ENCODE measurements around the gene APOL1.

APOL1 gene

DNA sequence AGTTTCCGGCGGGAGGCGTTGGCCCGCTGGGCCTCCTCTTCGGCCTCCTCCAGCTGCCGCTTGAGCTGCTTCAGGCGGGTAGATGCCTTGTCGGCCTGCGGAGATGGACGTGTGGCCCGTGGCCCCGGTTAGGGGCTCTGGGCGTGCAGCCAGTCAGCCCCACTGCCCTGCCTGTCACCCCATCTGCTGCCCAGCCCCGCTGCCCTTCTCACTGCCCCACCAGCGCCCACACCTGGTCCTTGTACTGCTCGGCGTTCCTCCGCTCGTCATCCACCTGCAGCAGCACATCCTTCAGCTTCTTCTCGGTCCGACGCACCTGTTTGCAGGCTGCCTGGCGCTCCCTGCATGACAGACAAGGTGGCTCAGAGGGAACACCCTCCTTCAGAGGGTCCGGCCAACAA is 31.2 kb downstream of the APOL1 start:
- H3K36me3 ChIP-seq (ENCODE audit: insufficient read depth, low read length), result peaks cover 85% of the 10 kb centered on the region

DNA sequence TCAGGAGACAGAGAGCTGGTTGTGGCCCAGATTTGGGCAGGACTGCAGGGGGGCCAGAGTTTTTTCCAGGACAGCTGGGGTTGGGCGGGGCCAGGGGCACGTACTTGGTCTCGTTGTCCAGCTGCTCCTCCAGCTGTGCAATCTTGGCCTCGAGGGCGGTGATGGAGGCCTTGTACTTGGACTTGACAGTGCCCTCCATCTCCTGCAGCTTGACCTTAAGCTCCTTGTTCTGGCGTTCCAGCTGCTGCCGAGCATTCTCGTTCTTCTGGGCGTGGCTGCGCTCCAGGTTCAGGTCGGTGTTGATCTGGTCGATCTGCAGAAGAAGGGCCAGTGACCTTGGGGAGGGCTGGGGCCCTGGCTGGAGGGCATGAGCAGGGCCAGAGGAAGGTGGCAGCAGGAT is 32.1 kb downstream of the APOL1 start:
- no peaks in the 10 kb centered on the region; the same call in 1 of the 2 replicates for H3F3A ChIP-seq (ENCODE audit: insufficient read depth, low read length)
- no peaks in the 10 kb centered on the region for H3K79me2 ChIP-seq (ENCODE audit: insufficient read depth, low read length)
- H3K27ac ChIP-seq (ENCODE audit: low read depth, low read length, poor library complexity, severe bottlenecking), result no peak overlapping the region
- no peak overlapping the region for H3K4me3 ChIP-seq (ENCODE audit: low read depth, low read length, poor library complexity, severe bottlenecking)
- TF ChIP-seq CTCF (IDR thresholded peaks at IDR 0.05; ENCODE audit: low read length) (no peak), EZH2 (IDR thresholded peaks at IDR 0.05; ENCODE audit: borderline replicate concordance, low read length) (no peak)
- no peaks in the 10 kb centered on the region for H3K27me3 ChIP-seq (ENCODE audit: insufficient read depth, low read length)
- no peak overlapping the region for H2AFZ ChIP-seq (ENCODE audit: low read length)
- no peaks in the 10 kb centered on the region for H3K9me3 ChIP-seq (ENCODE audit: low read length)
- no peaks in the 10 kb centered on the region for H4K20me1 ChIP-seq (ENCODE audit: insufficient read depth, low read length)
- H3K9me2 ChIP-seq (ENCODE audit: low read depth, low read length), result no peaks in the 10 kb centered on the region
- no peak overlapping the region for H3K9ac ChIP-seq (ENCODE audit: low read length)
- H3K36me3 ChIP-seq (ENCODE audit: insufficient read depth, low read length), result peaks cover 93% of the 10 kb centered on the region
- no peaks in the 10 kb centered on the region for H3K4me1 ChIP-seq (ENCODE audit: insufficient read depth, low read length, severe bottlenecking)
- no peak overlapping the region for H3K4me2 ChIP-seq (ENCODE audit: low read length)

More for the DNA sequence above, 31.2 kb downstream of the APOL1 start:
- no peak overlapping the region for H3K9ac ChIP-seq (ENCODE audit: low read length)
- H4K20me1 ChIP-seq (ENCODE audit: insufficient read depth, low read length), result no peaks in the 10 kb centered on the region
- no peak overlapping the region for H3K27ac ChIP-seq (ENCODE audit: low read depth, low read length, poor library complexity, severe bottlenecking)
- H3K9me2 ChIP-seq (ENCODE audit: low read depth, low read length), result no peaks in the 10 kb centered on the region
- no peaks in the 10 kb centered on the region; the same call in 1 of the 2 replicates for H3F3A ChIP-seq (ENCODE audit: insufficient read depth, low read length)
- H2AFZ ChIP-seq (ENCODE audit: low read length), result no peak overlapping the region
- no peaks in the 10 kb centered on the region for H3K27me3 ChIP-seq (ENCODE audit: insufficient read depth, low read length)
- H3K4me1 ChIP-seq (ENCODE audit: insufficient read depth, low read length, severe bottlenecking), result no peaks in the 10 kb centered on the region
- no peak overlapping the region for H3K4me2 ChIP-seq (ENCODE audit: low read length)
- H3K4me3 ChIP-seq (ENCODE audit: low read depth, low read length, poor library complexity, severe bottlenecking), result no peak overlapping the region
- no peaks in the 10 kb centered on the region for H3K79me2 ChIP-seq (ENCODE audit: insufficient read depth, low read length)
- no peaks in the 10 kb centered on the region for H3K9me3 ChIP-seq (ENCODE audit: low read length)
- TF ChIP-seq EZH2 (IDR thresholded peaks at IDR 0.05; ENCODE audit: borderline replicate concordance, low read length) (no peak), CTCF (IDR thresholded peaks at IDR 0.05; ENCODE audit: low read length) (no peak)

DNA sequence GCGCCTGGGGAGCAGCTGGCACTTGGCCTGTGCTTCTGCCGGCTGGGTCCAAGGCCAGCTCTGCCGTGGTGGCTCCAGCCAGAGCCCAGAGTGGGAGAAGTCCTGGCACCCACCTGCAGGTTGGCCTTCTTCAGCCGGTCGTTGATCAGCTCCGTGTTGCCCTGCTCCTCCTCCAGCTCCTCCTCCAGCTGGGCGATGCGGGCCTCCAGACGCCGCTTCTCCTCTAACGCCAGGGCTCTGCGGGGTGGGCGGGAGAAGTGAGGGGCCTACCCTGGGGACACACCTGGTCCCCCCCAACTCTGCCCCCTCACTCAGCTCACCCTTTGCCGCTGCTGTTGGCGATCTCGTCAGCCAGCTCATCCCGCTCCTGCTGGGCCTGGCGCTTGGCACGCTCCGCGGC is 32.6 kb downstream of the APOL1 start:
- no peaks in the 10 kb centered on the region for H3K9me2 ChIP-seq (ENCODE audit: low read depth, low read length)
- no peaks in the 10 kb centered on the region for H3K79me2 ChIP-seq (ENCODE audit: insufficient read depth, low read length)
- no peaks in the 10 kb centered on the region for H3K4me1 ChIP-seq (ENCODE audit: insufficient read depth, low read length, severe bottlenecking)
- peaks cover 91% of the 10 kb centered on the region for H3K36me3 ChIP-seq (ENCODE audit: insufficient read depth, low read length)
- no peak overlapping the region for H3K27ac ChIP-seq (ENCODE audit: low read depth, low read length, poor library complexity, severe bottlenecking)
- no peak overlapping the region for H3K4me2 ChIP-seq (ENCODE audit: low read length)
- no peak overlapping the region for H3K4me3 ChIP-seq (ENCODE audit: low read depth, low read length, poor library complexity, severe bottlenecking)
- H4K20me1 ChIP-seq (ENCODE audit: insufficient read depth, low read length), result no peaks in the 10 kb centered on the region
- H3K9ac ChIP-seq (ENCODE audit: low read length), result no peak overlapping the region
- no peak for TF ChIP-seq EZH2 (IDR thresholded peaks at IDR 0.05; ENCODE audit: borderline replicate concordance, low read length)
- TF ChIP-seq CTCF (IDR thresholded peaks at IDR 0.05; ENCODE audit: low read length), result no peak
- no peaks in the 10 kb centered on the region for H3K27me3 ChIP-seq (ENCODE audit: insufficient read depth, low read length)
- no peak overlapping the region for H2AFZ ChIP-seq (ENCODE audit: low read length)
- no peaks in the 10 kb centered on the region for H3K9me3 ChIP-seq (ENCODE audit: low read length)
- no peaks in the 10 kb centered on the region; the same call in 1 of the 2 replicates for H3F3A ChIP-seq (ENCODE audit: insufficient read depth, low read length)
